Sigmoid colon (tissue), 7 donors: ENCODE results near the gene CACNA1G. TPM values are rescaled to one million over a fixed set of nuclear protein-coding genes. Genes with fewer than 3 reads are reported as not detected.

Experiments used
- DNase-seq: peaks from one replicate; pipeline ENCODE4 v3.0.0-alpha.2; 2019
- H3K27ac ChIP-seq, 4 donors: fragments of 200-600 bp; sonication (generic); one replicate each; pipeline ENCODE4 v1.5.1; 2016 to 2019; ENCODE audit warnings: mild to moderate bottlenecking in 1 of 4
- H3K27me3 ChIP-seq, 3 donors: fragments of 200-600 bp; sonication (generic); one replicate each; pipeline ENCODE4 v1.5.1; 2019; ENCODE audit warnings: mild to moderate bottlenecking in 1 of 3
- H3K36me3 ChIP-seq, 4 donors: fragments of 200-600 bp; sonication (generic); one replicate each; pipeline ENCODE4 v1.5.1; 2016 to 2019
- H3K4me1 ChIP-seq, 4 donors: fragments of 200-600 bp; sonication (generic); one replicate each; pipeline ENCODE4 v1.5.1; 2017 to 2019
- H3K4me3 ChIP-seq, 4 donors: fragments of 200-600 bp; sonication (generic); one replicate each; pipeline ENCODE4 v1.5.1; 2017 to 2019; ENCODE audit warnings: mild to moderate bottlenecking in 2 of 4, moderate library complexity in 1 of 4
- H3K9me3 ChIP-seq, 4 donors: fragments of 200-600 bp in 3 of 4; sonication (generic) in 3 of 4; one replicate each; pipeline versions ENCODE4 v1.5.1 to v1.6.1; 2013 to 2019
- EP300 ChIP-seq, 4 donors: sonication (generic); formaldehyde crosslinking; IDR thresholded peaks; one replicate each; pipeline ENCODE4 v1.6.1; 2017; ENCODE audit warnings: antibody characterized with exemption in 4 of 4
- POLR2A ChIP-seq, 2 donors: fragments of 450-650 bp; IDR thresholded peaks; one replicate each; pipeline ENCODE4 v1.6.1; 2016; ENCODE audit warnings: antibody characterized with exemption in 2 of 2, mild to moderate bottlenecking in 2 of 2, moderate library complexity in 2 of 2
- POLR2AphosphoS5 ChIP-seq, 4 donors: sonication (generic); formaldehyde crosslinking; IDR thresholded peaks; one replicate each; pipeline ENCODE4 v1.6.1; 2017; ENCODE audit warnings: antibody characterized with exemption in 4 of 4
- WGBS, 2 donors: extraction: QIAGEN DNeasy Blood & Tissue Kit; methylation state at CpG; one replicate each; pipeline ENCODE4 v1.1.7; 2013; 5-methylcytosine and 5-hydroxymethylcytosine counted together
- intact Hi-C: fragments of 100-400 bp; cut with DNase I; formaldehyde crosslinking; loops from one replicate; pipeline ENCODE4 v1.15.1; 2023
- polyA plus RNA-seq, 3 donors: library from polyadenylated mRNA; stranded (reverse); fragments of 200-250 nt; gene quantifications; one replicate each; pipeline ENCODE4 v1.2.3, GENCODE V29; 2013
- total RNA-seq, 4 donors: library from RNA; depleted of rRNA; stranded (reverse); fragments of >200 nt; gene quantifications; one replicate each; pipeline ENCODE4 v1.1.0, GENCODE V29; 2016
- TF ChIP-seq, protein P1 (sequence below), 4 experiments: fragments of 450-650 bp in 3 of 4; fragments of 200-600 bp in 1 of 4; IDR thresholded peaks; one replicate each; pipeline ENCODE4 v1.5.1; 2016 to 2019; ENCODE audit warnings: antibody characterized with exemption in 4 of 4, mild to moderate bottlenecking in 3 of 4, moderate library complexity in 2 of 4
- donor health status: healthy with polysubstance abuse.
- donor health status: Bipolar disorder and iron deficiency.
- donor health status: healthy.

Gene CACNA1G
- total and polyA plus RNA-seq, 7 donors, result under 0.01 to 1.4 (median 0.34) TPM; not detected in 1

DNA sequence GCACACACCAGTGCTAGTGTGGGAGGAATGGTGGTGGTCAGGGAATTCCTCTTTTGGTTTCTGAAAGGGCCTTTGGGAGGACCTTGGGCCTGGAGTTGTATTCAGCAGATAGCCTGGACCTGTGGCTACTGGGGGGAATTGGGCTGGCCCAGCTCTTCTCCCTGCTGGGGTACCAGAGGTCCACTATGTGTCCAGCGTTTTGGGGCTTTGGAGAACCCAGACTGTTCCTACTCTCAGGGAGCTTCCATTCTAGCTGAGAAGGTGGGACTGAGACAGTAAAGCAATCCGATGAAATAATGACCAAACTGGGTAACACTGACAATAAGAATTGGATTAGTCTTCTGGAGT lies 25.6 kb upstream of the CACNA1G start:
- DNase-seq, result no peak
- Histone ChIP-seq H3K9me3 (no peaks in the 10 kb centered on the region), H3K4me1 (peaks cover 0 to 24% (median 20%) of the 10 kb centered on the region in 4 donors), H3K27me3 (peaks cover 12 to 52% (median 40%) of the 10 kb centered on the region in 3 donors), H3K36me3 (no peaks in the 10 kb centered on the region), H3K27ac (no peak overlapping the region), H3K4me3 (no peak overlapping the region)
- TF ChIP-seq POLR2AphosphoS5 (IDR thresholded peaks at IDR 0.05), result no peak
- TF ChIP-seq, protein P1, sequence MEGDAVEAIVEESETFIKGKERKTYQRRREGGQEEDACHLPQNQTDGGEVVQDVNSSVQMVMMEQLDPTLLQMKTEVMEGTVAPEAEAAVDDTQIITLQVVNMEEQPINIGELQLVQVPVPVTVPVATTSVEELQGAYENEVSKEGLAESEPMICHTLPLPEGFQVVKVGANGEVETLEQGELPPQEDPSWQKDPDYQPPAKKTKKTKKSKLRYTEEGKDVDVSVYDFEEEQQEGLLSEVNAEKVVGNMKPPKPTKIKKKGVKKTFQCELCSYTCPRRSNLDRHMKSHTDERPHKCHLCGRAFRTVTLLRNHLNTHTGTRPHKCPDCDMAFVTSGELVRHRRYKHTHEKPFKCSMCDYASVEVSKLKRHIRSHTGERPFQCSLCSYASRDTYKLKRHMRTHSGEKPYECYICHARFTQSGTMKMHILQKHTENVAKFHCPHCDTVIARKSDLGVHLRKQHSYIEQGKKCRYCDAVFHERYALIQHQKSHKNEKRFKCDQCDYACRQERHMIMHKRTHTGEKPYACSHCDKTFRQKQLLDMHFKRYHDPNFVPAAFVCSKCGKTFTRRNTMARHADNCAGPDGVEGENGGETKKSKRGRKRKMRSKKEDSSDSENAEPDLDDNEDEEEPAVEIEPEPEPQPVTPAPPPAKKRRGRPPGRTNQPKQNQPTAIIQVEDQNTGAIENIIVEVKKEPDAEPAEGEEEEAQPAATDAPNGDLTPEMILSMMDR (IDR thresholded peaks at IDR 0.05), result no peak
- TF ChIP-seq POLR2A (IDR thresholded peaks at IDR 0.05), result no peak
- TF ChIP-seq EP300 (IDR thresholded peaks at IDR 0.05), result no peak
- intact Hi-C loops, result no loop called here
- WGBS, 2 donors, result 76 to 97% methylated on average over 2 of the region's 2 CpGs

DNA sequence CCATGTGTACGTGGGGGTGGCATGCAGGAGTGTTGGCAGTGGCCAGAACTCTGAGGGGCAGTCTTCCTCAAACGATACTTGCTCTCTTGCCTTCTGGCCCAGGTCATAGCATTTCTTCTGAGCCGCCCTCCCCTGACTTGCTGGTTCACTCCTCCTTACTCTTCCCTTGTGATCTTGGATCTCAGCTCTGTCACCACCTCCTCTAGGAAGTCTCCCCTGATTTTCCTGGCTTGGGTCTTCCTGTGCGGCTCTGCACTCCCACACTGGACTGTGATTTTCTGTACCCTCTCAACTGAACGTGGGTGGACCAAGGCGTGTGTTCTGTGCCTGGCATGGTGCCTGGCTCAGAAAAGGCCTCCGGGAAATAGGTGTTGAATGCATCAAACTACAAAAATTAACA lies 25.1 kb upstream of the CACNA1G start:
- WGBS, 2 donors, result 70 to 86% methylated on average over 7 of the region's 7 CpGs
- TF ChIP-seq EP300 (IDR thresholded peaks at IDR 0.05), result no peak
- no peak for TF ChIP-seq POLR2AphosphoS5 (IDR thresholded peaks at IDR 0.05)
- no peak for TF ChIP-seq POLR2A (IDR thresholded peaks at IDR 0.05)
- TF ChIP-seq, protein P1 (IDR thresholded peaks at IDR 0.05), result no peak
- Histone ChIP-seq H3K9me3 (no peaks in the 10 kb centered on the region), H3K27ac (no peak overlapping the region), H3K4me3 (no peak overlapping the region), H3K36me3 (no peaks in the 10 kb centered on the region), H3K4me1 (peaks cover 0 to 24% (median 20%) of the 10 kb centered on the region in 4 donors), H3K27me3 (peaks cover 12 to 47% (median 40%) of the 10 kb centered on the region in 3 donors)
- intact Hi-C loops, result no loop called here
- no peak for DNase-seq

DNA sequence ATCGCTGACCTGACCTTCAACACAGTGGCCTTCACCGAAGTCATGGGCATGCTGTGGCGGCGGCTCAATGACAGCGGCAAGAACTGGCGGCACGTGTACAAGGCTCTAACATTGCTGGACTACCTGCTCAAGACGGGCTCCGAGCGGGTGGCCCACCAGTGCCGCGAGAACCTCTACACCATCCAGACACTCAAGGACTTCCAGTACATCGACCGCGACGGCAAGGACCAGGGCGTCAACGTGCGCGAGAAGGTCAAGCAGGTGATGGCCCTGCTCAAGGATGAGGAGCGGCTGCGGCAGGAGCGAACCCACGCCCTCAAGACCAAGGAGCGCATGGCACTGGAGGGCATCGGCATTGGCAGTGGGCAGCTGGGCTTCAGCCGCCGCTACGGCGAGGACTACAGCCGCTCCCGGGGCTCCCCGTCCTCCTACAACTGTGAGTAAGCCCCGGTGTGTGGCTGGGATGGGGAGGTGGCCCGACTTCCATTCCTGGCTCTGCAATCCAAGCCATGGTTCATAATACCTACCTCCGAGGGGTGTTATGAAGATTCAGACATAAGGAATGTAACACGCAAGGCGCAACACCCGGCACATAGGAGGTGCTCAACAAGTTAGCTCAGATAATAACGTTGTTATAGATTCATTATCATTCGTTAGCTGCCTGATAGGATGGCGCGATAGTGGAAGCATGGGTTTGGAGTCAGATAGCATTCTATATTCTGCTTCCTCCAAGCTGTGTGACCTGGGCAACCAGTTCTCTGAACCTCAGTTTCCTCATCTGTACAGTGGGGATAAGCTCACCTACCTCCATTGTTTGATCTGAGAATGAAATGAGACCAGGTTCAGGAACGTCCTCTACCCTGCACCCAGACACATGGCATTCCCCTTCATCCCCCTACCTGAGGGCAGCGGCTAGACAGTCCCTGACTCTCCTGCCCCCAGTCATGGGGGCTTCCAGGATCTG lies 23.6 kb upstream of the CACNA1G start:
- intact Hi-C loops, result no loop called here
- Histone ChIP-seq H3K4me1 (peaks cover 0 to 32% (median 28%) of the 10 kb centered on the region in 4 donors), H3K4me3 (no peak overlapping the region), H3K9me3 (no peaks in the 10 kb centered on the region), H3K27me3 (peaks cover 12 to 32% (median 32%) of the 10 kb centered on the region in 3 donors), H3K27ac (no peak overlapping the region), H3K36me3 (no peaks in the 10 kb centered on the region)
- DNase-seq, result no peak
- 94 to 96% methylated on average over 45 of the region's 45 CpGs for WGBS, 2 donors
- TF ChIP-seq, protein P1 (IDR thresholded peaks at IDR 0.05), result no peak
- TF ChIP-seq POLR2A (IDR thresholded peaks at IDR 0.05) (no peak), EP300 (IDR thresholded peaks at IDR 0.05) (no peak), POLR2AphosphoS5 (IDR thresholded peaks at IDR 0.05) (no peak)

DNA sequence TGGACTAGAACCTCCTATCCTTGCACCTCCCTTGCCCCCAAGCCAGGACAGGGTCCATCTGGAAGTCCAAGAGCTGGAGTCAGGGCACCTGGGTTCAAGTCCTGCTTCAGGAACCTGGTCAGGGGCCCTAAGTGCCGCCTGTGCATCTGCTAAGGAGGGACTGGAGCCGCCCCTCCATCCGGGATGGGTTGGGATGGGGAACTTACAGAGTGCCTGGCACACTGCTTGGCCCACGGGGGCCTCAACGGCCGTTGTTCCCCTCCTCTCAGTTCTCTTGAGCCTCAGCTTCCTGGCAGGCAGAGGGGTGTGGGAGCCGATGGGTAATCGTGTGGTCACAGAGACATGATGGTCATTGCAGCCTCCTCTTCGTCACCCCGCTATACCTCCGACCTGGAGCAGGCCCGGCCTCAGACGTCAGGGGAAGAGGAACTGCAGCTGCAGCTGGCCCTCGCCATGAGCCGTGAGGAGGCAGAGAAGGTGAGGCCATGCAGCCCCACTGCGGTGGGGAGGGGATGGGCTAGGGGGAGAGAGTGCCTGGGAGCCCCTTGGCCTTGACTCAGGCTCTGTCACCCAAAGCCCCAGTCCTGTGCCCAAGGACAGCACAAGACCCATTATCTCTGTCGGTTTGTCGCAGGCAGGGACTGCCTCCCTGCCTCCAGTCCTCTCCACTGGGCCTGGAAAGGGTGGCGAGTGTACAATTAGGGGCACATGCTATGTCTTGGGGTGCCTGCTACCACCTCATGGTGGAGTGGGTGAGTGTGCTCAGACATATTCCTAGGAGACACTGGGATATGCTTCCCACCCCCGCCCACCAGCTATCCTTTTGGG lies 22.6 kb upstream of the CACNA1G start:
- H3K4me3 ChIP-seq, result no peak overlapping the region

More for the DNA sequence above, 22.6 kb upstream of the CACNA1G start:
- H3K36me3 ChIP-seq, result no peaks in the 10 kb centered on the region
- no peak for DNase-seq
- intact Hi-C loops, result no loop called here
- 69 to 87% methylated on average over 20 of the region's 20 CpGs for WGBS, 2 donors
- no peak overlapping the region for H3K27ac ChIP-seq
- peaks cover 0 to 31% (median 27%) of the 10 kb centered on the region in 4 donors for H3K4me1 ChIP-seq
- H3K27me3 ChIP-seq, result peaks cover 4 to 22% (median 22%) of the 10 kb centered on the region in 3 donors
- no peaks in the 10 kb centered on the region for H3K9me3 ChIP-seq
- TF ChIP-seq, protein P1 (IDR thresholded peaks at IDR 0.05), result no peak
- no peak for TF ChIP-seq EP300 (IDR thresholded peaks at IDR 0.05)
- no peak for TF ChIP-seq POLR2A (IDR thresholded peaks at IDR 0.05)
- no peak for TF ChIP-seq POLR2AphosphoS5 (IDR thresholded peaks at IDR 0.05)
